ENCODE results near the gene TIGIT. TPM values are rescaled to one million over a fixed set of nuclear protein-coding genes. Genes with fewer than 3 reads are reported as not detected.

The TIGIT gene
- total RNA-seq (2022; extraction: Qiagen RNA extraction; ENCODE audit: low read depth): not detected in 5 replicates

GRCh38 chr3:114293838-114294535 lies at the start of gene TIGIT:
Gene TIGIT, plus strand, starts transcription at chr3:114294028. Its CDS starts 34 bp downstream, at chr3:114294062.

Other genes with a start within 250 kb of the TIGIT start
- 1.4 to 3.7 TPM (median 1.9 TPM) in 5 replicates for gene CCDC191, start 237.5 kb upstream of the TIGIT start, total RNA-seq (2022; extraction: Qiagen RNA extraction; ENCODE audit: low read depth)
- 20.4 to 33.0 TPM (median 22.2 TPM) in 5 replicates for gene QTRT2, start 237.3 kb upstream of the TIGIT start, total RNA-seq (2022; extraction: Qiagen RNA extraction; ENCODE audit: low read depth)
- not detected in 5 replicates for gene DRD3, start 115.0 kb upstream of the TIGIT start, total RNA-seq (2022; extraction: Qiagen RNA extraction; ENCODE audit: low read depth)
- not detected in 5 replicates for gene ZNF80, start 56.5 kb upstream of the TIGIT start, total RNA-seq (2022; extraction: Qiagen RNA extraction; ENCODE audit: low read depth)